Esophagus squamous epithelium (tissue), 4 donors: ENCODE results near the gene SUGP1.

Experiments used
- POLR2A ChIP-seq, 4 donors: fragments of 450-650 bp; IDR thresholded peaks; one replicate each; pipeline ENCODE4 v1.6.1; 2017; ENCODE audit warnings: antibody characterized with exemption in 4 of 4, mild to moderate bottlenecking in 4 of 4, moderate library complexity in 3 of 4
- TF ChIP-seq, protein P1 (sequence below), 6 experiments: fragments of 450-650 bp in 4 of 6; fragments of 200-600 bp in 2 of 6; sonication (generic) in 2 of 6; IDR thresholded peaks; one replicate each; pipeline ENCODE4 v1.5.1; 2016 to 2019; ENCODE audit warnings: antibody characterized with exemption in 6 of 6, mild to moderate bottlenecking in 4 of 6, moderate library complexity in 4 of 6

DNA sequence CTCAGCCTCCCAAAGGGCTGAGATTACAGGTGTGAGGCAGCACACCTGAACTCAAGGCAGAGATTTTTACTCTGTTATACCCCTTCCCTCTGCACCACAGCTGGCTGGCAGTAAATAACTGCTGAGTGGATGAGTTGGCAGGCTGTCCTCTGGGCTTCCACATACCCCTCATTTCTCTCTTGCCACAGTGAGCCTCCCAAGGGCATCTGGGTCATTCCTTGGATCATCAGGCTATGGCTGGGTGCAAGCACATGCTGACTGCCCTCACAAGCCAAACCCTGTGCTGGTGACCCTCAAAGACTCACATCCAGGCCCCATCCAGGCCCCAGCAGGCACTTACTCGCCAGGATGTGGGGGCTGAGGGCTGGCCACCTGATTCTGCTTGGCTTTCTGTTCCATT lies 4.2 kb downstream of the SUGP1 start:
- TF ChIP-seq, protein P1, sequence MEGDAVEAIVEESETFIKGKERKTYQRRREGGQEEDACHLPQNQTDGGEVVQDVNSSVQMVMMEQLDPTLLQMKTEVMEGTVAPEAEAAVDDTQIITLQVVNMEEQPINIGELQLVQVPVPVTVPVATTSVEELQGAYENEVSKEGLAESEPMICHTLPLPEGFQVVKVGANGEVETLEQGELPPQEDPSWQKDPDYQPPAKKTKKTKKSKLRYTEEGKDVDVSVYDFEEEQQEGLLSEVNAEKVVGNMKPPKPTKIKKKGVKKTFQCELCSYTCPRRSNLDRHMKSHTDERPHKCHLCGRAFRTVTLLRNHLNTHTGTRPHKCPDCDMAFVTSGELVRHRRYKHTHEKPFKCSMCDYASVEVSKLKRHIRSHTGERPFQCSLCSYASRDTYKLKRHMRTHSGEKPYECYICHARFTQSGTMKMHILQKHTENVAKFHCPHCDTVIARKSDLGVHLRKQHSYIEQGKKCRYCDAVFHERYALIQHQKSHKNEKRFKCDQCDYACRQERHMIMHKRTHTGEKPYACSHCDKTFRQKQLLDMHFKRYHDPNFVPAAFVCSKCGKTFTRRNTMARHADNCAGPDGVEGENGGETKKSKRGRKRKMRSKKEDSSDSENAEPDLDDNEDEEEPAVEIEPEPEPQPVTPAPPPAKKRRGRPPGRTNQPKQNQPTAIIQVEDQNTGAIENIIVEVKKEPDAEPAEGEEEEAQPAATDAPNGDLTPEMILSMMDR (IDR thresholded peaks at IDR 0.05) = no peak
- TF ChIP-seq POLR2A (IDR thresholded peaks at IDR 0.05) = no peak
